Stimulated activated naive CD8-positive, alpha-beta T cell treated with anti-CD3 and anti-CD28 coated beads, Interleukin-15, Interleukin-2, amounts not matched to agents 100 U/mL and 50 U/mL, for 24 hours (primary cell): Measurements from ENCODE around the gene EEF1A2.

ENCODE experiments used
- ATAC-seq: fragments of 150-1000 bp; cut with Tn5 transposase; one replicate; pipeline ENCODE4 v1.10.0; 2021
- DNase-seq: peaks from one replicate; pipeline ENCODE4 v3.0.0; 2021

The EEF1A2 gene

GRCh38 chr20:63452341-63452740 lies 46.5 kb downstream of the EEF1A2 start:
- DNase-seq (no peak), ATAC-seq (no peak)

- no peak for DNase-seq
- ATAC-seq, result no peak
Observed at GRCh38 chr20:63451821-63452220, 47.1 kb downstream of the EEF1A2 start.

GRCh38 chr20:63449796-63450730 lies 48.8 kb downstream of the EEF1A2 start:
- ATAC-seq, result no peak
- no peak for DNase-seq

- DNase-seq (no peak), ATAC-seq (no peak)
Observed at GRCh38 chr20:63449025-63449424, 49.9 kb downstream of the EEF1A2 start.

GRCh38 chr20:63448031-63448430 lies 50.9 kb downstream of the EEF1A2 start:
- no peak for ATAC-seq
- no peak for DNase-seq

- ATAC-seq (no peak), DNase-seq (no peak)
Observed at GRCh38 chr20:63447320-63447719, 51.6 kb downstream of the EEF1A2 start.

- no peak for ATAC-seq
- DNase-seq, result no peak
Observed at GRCh38 chr20:63446216-63447024, 52.5 kb downstream of the EEF1A2 start.

- ATAC-seq, result no peak
Observed at GRCh38 chr20:63445075-63445734, 53.7 kb downstream of the EEF1A2 start.

GRCh38 chr20:63444548-63444947 lies 54.3 kb downstream of the EEF1A2 start:
- ATAC-seq, result no peak
- DNase-seq, result no peak

More at GRCh38 chr20:63445075-63445734, 53.7 kb downstream of the EEF1A2 start:
- DNase-seq, result no peak

- DNase-seq, result no peak
- ATAC-seq, result no peak
Observed at GRCh38 chr20:63443606-63444395, 55.1 kb downstream of the EEF1A2 start.

GRCh38 chr20:63442100-63442493 lies 56.8 kb downstream of the EEF1A2 start:
- ATAC-seq, result peak; percentile 41
- DNase-seq, result peak; percentile 80

- peak; percentile 83 for ATAC-seq
- peak; percentile 73 for DNase-seq
Observed at GRCh38 chr20:63441136-63442099, 57.5 kb downstream of the EEF1A2 start.

GRCh38 chr20:63440366-63440955 lies 58.4 kb downstream of the EEF1A2 start:
- DNase-seq (peak; percentile 19), ATAC-seq (no peak)

GRCh38 chr20:63439866-63440265 lies 59.0 kb downstream of the EEF1A2 start:
- no peak for ATAC-seq

GRCh38 chr20:63438121-63438520 lies 60.8 kb downstream of the EEF1A2 start:
- DNase-seq, result no peak
- ATAC-seq, result no peak

More at GRCh38 chr20:63439866-63440265, 59.0 kb downstream of the EEF1A2 start:
- no peak for DNase-seq
